ENCODE measurements around the gene NBPF14.
"Not testable (repeated sequence)": the region's sequence is repeated elsewhere in the genome, so short reads cannot be mapped to it uniquely, and the experiment has no call there.

Gene NBPF14

DNA sequence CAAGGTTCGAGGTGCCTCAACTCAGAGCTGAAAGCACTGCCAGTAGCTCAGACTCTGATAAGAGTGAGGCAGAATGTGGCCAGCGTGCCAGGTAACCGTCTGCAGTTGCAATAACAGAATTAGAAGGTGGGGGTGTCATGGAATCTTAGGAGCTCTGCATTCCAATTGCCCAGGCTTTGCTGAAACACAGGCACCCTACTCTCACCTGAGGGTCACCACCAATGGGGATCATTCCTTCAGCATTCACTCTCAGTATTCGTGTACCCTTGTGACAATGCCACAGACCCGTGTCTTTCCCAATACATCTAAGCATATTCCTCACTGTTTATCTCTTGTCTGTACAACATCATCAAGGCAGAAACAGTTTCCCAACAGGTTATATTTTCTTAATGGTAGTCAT lies at the start of gene NBPF14:
Gene NBPF14, minus strand, starts transcription at position 101 of the 400 bp plus-strand sequence. CDS start 294 bp downstream, outside the sequence.
- not testable (repeated sequence) for DNase-seq (ENCODE audit: low read depth)

GRCh38 chr1:148625451-148625850 lies 29.6 kb upstream of the NBPF14 start:
- not testable (repeated sequence) for DNase-seq (ENCODE audit: low read depth)

GRCh38 chr1:148618216-148618615 lies 22.4 kb upstream of the NBPF14 start:
- DNase-seq (ENCODE audit: low read depth), result not testable (repeated sequence)

DNA sequence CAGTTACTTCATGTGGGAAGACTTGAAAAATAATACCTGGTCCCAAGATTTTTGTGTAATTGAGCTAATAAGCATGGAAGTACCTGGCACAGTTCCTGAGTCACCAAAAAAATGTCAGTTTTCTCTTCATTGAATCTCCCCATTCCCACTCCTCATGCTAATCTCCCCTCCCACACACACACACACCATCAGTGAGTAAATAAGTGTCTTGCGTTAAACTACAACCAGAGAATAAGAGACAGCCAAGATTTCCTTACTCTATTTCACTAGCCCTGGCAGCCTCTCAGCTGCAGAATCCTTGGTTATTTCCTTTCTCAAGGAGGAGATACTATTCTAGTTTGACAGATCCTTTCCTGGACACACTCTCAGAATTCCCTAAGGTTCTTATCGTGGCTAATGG lies 9.5 kb upstream of the NBPF14 start:
- DNase-seq (ENCODE audit: low read depth), result peak; percentile 9

DNA sequence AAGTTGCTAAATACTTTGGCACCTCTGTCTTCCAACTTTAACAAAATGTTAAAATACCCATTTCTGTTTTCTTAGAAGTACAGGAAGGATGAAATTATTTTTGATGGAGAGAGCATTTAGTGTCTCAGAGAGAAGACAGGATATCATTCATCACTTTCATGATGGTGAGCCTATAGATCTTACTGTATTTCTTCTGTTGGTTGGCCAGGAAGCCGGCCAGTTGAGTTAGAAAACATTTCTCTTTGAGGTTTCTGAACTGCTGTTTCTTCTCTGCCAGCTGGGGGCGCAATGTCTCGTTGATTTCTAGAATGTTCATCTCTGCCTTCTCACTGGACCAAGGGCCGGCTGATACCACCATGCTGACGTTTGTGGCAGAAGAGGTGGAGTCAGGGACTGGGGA lies 451 bp downstream of the NBPF14 start:
- not testable (repeated sequence) for DNase-seq (ENCODE audit: low read depth)

DNA sequence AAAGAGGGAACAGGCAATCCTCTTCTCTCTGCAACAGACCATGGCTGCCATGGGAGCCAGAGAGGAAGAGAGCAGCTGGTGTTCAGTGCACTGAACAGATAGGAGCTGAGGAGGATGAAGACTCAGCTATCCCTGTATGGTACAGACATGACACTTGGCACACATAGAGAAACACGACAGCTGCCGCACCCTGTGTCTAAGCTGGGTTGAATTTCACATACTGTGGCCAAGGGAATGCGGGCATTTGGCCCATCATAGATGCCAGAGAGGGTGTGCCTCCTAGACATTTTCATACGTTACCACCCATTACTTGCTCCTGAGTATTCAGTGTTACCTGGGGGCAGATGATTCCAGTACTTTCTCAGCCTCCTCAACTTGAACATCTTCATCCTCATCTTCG lies 4.7 kb downstream of the NBPF14 start:
- DNase-seq (ENCODE audit: low read depth), result not testable (repeated sequence)

GRCh38 chr1:148532158-148532557 lies 63.7 kb downstream of the NBPF14 start:
- not testable (repeated sequence) for DNase-seq (ENCODE audit: low read depth)

GRCh38 chr1:148529101-148529567 lies 66.7 kb downstream of the NBPF14 start:
- not testable (repeated sequence) for DNase-seq (ENCODE audit: low read depth)

- not testable (repeated sequence) for DNase-seq (ENCODE audit: low read depth)
Measured at GRCh38 chr1:148528591-148528990, 67.2 kb downstream of the NBPF14 start.

- DNase-seq (ENCODE audit: low read depth), result not testable (repeated sequence)
Measured at GRCh38 chr1:148526587-148526986, 69.2 kb downstream of the NBPF14 start.

- DNase-seq (ENCODE audit: low read depth), result not testable (repeated sequence)
Measured at GRCh38 chr1:148523205-148524144, 72.3 kb downstream of the NBPF14 start.

GRCh38 chr1:148522561-148523204 lies 73.1 kb downstream of the NBPF14 start:
- DNase-seq (ENCODE audit: low read depth), result peak; percentile 89

DNA sequence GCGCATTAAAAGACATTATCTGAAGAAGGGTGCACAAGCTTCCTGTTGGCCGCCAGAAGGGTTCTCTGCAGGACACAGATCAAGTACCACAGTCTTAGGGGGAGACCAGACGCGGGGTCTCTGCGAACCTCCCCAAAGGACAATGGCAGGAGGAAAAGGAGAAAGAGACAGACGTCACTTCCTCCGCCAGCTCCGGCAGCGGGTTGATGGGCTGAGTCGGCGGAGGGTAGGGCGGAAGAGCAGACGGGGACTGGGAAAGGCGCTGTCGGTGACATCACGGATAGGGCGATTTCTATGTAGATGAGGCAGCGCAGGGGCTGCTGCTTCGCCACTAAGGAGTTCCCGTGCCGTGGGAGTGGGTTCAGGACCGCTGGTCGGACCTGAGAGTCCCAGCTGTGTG lies 73.7 kb downstream of the NBPF14 start:
- peak; percentile 51 for DNase-seq (ENCODE audit: low read depth)

DNA sequence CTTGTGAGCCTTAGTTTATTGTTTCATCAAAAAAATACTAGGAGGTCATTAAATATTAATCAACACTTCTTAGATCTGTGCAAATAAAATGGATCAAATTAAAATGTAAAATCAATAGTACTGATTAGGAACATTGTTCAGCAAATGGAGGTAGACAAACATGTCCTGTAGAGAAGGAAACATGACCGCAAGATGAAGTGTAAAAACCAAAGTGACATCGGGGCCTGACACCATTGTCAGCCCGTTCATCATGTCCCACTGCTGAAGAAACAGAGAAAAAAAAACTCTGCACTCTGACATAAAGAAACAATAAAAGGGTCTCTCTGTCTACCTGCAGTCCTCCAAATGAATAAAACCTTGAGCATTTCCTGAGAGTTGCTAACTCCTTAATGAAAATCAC lies 81.5 kb downstream of the NBPF14 start:
- DNase-seq (ENCODE audit: low read depth), result not testable (repeated sequence)

DNA sequence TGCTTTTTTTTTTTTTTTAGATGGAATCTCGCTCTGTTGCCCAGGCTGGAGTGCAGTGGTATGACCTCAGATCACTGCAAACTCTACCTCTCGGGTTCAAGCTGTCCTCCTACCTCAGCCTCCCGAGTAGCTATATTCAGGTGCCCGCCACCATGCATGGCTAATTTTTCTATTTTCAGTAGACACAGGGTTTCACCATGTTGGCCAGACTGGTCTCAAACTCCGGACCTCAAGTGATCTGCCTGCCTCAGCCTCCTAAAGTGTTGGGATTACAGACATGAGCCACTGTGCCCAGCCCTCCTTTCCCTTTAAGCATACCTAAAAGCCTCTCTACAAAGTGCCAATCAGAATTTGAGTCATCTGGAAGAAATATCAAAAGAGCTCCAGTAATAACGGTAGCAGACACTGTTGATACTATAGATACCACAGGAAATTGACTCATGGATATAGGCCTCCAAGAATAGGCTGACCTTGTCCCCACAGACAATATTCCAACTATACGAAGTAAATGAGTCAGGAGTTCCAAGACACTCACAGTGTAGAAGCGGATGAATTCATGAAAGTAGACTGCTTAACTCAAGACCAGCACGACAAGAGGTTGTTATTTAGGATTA lies 83.1 kb downstream of the NBPF14 start:
- peak; percentile 31 for DNase-seq (ENCODE audit: low read depth)

DNA sequence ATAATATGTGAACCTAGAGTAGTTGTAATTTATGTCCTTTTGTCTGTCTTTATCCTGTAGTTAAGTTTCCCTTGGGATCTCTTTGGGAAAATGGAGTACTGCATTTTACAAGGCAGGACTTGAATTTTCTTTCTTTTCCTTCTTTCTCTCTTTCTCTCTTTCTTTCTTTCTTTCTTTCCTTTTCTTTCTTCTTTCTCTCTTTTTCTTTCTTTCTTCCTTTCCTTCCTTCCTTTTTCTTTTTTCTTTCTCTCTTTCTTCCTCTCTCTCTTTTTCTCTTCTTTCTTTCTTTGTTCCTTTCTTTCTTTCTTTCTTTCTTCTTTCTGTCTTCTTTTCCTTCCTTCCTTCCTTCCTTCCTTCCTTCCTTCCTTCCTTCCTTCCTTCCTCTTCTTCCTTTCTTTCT lies 101.9 kb downstream of the NBPF14 start:
- not testable (repeated sequence) for DNase-seq (ENCODE audit: low read depth)

- not testable (repeated sequence) for DNase-seq (ENCODE audit: low read depth)
Measured at GRCh38 chr1:148483029-148483428, 112.8 kb downstream of the NBPF14 start, which contains the start of gene PPIAL4G. Gene PPIAL4G (minus strand): TSS chr1:148483302. CDS start chr1:148483252, 50 bp downstream.
